ENCODE measurements around the gene TAPT1. TPM values are rescaled to one million over a fixed set of nuclear protein-coding genes. Genes with fewer than 3 reads are reported as not detected.
"Not testable (repeated sequence)": the region's sequence is repeated elsewhere in the genome, so short reads cannot be mapped to it uniquely, and the experiment has no call there.

The TAPT1 gene
- total RNA-seq, 1 experiment from 2014 or later, result 13.8 TPM

DNA sequence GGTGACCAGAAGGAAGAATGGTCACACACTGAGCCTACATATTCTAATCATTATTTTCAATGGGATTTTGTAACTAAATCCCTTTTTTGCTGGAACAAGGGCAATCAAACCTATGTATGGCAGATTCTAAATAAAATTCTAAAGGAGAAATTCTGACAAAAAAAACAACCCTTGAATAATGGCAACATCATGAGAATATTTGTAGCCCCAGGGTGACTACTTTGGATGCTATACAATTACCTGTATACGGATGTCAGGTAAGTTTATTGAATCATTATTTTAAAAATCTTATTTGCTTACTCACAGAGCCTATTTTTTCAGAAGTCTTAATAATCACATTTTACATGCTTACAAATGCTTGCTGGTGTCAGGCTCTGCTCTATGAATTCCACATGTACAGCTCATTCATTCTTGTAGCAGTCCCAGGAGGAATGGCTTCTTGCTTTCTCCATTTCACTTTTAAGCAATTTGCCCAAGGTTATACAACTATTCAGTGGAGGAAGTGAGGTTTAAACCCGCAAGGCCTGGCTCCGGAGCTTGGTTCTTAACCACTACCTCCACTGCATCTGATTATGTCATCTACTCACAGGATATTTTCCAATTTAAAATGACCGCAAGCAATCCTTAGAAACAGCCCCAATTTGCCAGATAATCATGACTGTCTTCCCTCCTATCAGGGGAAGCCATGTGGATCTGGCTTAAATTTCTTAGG, 43.6 kb upstream of the TAPT1 start:
- H3K27ac ChIP-seq; H3K4me2 ChIP-seq; POLR2A ChIA-PET (ENCODE audit: unreplicated experiment); DNase-seq; H4K20me1 ChIP-seq (ENCODE audit: insufficient read depth); H3F3A ChIP-seq (ENCODE audit: insufficient read depth, low read depth); BruUV-seq (replicated peaks); H3K27me3 ChIP-seq (ENCODE audit: insufficient read depth, low read depth); H2AFZ ChIP-seq; H3K79me2 ChIP-seq (ENCODE audit: low read depth); CTCF ChIA-PET; H3K4me1 ChIP-seq (replicated peaks; ENCODE audit: insufficient read depth); H3K9me2 ChIP-seq (ENCODE audit: insufficient read depth); H3K9me3 ChIP-seq (ENCODE audit: insufficient read depth, low read depth); H3K4me3 ChIP-seq; H3K36me3 ChIP-seq (ENCODE audit: low read depth): not testable (repeated sequence)
- intact Hi-C loops (cut with micrococcal nuclease; ENCODE audit: unreplicated experiment), result loop anchor here (5.0 to 10.0 kb wide), 2 partner anchors 43 to 75 kb away; partner anchors contain the start of gene TAPT1

GRCh38 chr4:16269240-16269639, 43.0 kb upstream of the TAPT1 start:
- Histone ChIP-seq H3K4me3 (no peak overlapping the region), H2AFZ (no peak overlapping the region), H3K36me3 (ENCODE audit: low read depth) (no peaks in the 10 kb centered on the region), H3K79me2 (ENCODE audit: low read depth) (no peaks in the 10 kb centered on the region), H3K4me1 (replicated peaks; ENCODE audit: insufficient read depth) (no peaks in the 10 kb centered on the region), H3F3A (ENCODE audit: insufficient read depth, low read depth) (no peaks in the 10 kb centered on the region), H3K4me2 (no peak overlapping the region), H3K27ac (no peak overlapping the region), H4K20me1 (ENCODE audit: insufficient read depth) (no peaks in the 10 kb centered on the region), H3K9me2 (ENCODE audit: insufficient read depth) (no peaks in the 10 kb centered on the region), H3K27me3 (ENCODE audit: insufficient read depth, low read depth) (no peaks in the 10 kb centered on the region), H3K9me3 (ENCODE audit: insufficient read depth, low read depth) (no peaks in the 10 kb centered on the region)
- POLR2A ChIA-PET (ENCODE audit: unreplicated experiment), result interaction anchor here (0.6 kb wide), 1 partner anchor 84 kb away, joined by 5 read pairs; no protein-coding TSS in a partner anchor
- CTCF ChIA-PET, result no interaction called here
- TF ChIP-seq CTCF (conservative IDR thresholded peaks at IDR 0.05), result no peak
- no peak for TF ChIP-seq EZH2 (IDR thresholded peaks at IDR 0.05; ENCODE audit: low read depth)
- BruUV-seq (replicated peaks), result no TSS peak
- intact Hi-C loops (cut with micrococcal nuclease; ENCODE audit: unreplicated experiment), result loop anchor here (5.0 to 10.0 kb wide), 2 partner anchors 42 to 74 kb away; partner anchors contain the start of gene TAPT1
- DNase-seq, result no peak

GRCh38 chr4:16268290-16268689, 42.0 kb upstream of the TAPT1 start:
- no peaks in the 10 kb centered on the region for H3K4me1 ChIP-seq (replicated peaks; ENCODE audit: insufficient read depth)
- CTCF ChIA-PET, result no interaction called here
- H3K36me3 ChIP-seq (ENCODE audit: low read depth), result no peaks in the 10 kb centered on the region
- H3K27me3 ChIP-seq (ENCODE audit: insufficient read depth, low read depth), result no peaks in the 10 kb centered on the region
- intact Hi-C loops (cut with micrococcal nuclease; ENCODE audit: unreplicated experiment), result loop anchor here (5.0 to 10.0 kb wide), 2 partner anchors 41 to 73 kb away; partner anchors contain the start of gene TAPT1
- no TSS peak for BruUV-seq (replicated peaks)
- no peak overlapping the region for H2AFZ ChIP-seq
- H3K4me2 ChIP-seq, result no peak overlapping the region
- no peak overlapping the region for H3K4me3 ChIP-seq
- no peak overlapping the region for H3K27ac ChIP-seq
- TF ChIP-seq CTCF (conservative IDR thresholded peaks at IDR 0.05), result no peak
- TF ChIP-seq EZH2 (IDR thresholded peaks at IDR 0.05; ENCODE audit: low read depth), result no peak
- no peaks in the 10 kb centered on the region for H3K9me2 ChIP-seq (ENCODE audit: insufficient read depth)
- H4K20me1 ChIP-seq (ENCODE audit: insufficient read depth), result no peaks in the 10 kb centered on the region
- no peaks in the 10 kb centered on the region for H3K9me3 ChIP-seq (ENCODE audit: insufficient read depth, low read depth)
- POLR2A ChIA-PET (ENCODE audit: unreplicated experiment), result interaction anchor here (0.6 kb wide), 1 partner anchor 85 kb away, joined by 5 read pairs; no protein-coding TSS in a partner anchor
- no peaks in the 10 kb centered on the region for H3K79me2 ChIP-seq (ENCODE audit: low read depth)
- DNase-seq, result no peak
- H3F3A ChIP-seq (ENCODE audit: insufficient read depth, low read depth), result no peaks in the 10 kb centered on the region

Measured in PC-9 (cell line).